ENCODE measurements around the gene CNGB1. TPM values are rescaled to one million over a fixed set of nuclear protein-coding genes. Genes with fewer than 3 reads are reported as not detected.
"Not testable (repeated sequence)": the region's sequence is repeated elsewhere in the genome, so short reads cannot be mapped to it uniquely, and the experiment has no call there.

CNGB1 gene
- total and polyA plus RNA-seq, 8 donors: 0.08 to 18.0 (median 0.73) TPM; not detected in 5

DNA sequence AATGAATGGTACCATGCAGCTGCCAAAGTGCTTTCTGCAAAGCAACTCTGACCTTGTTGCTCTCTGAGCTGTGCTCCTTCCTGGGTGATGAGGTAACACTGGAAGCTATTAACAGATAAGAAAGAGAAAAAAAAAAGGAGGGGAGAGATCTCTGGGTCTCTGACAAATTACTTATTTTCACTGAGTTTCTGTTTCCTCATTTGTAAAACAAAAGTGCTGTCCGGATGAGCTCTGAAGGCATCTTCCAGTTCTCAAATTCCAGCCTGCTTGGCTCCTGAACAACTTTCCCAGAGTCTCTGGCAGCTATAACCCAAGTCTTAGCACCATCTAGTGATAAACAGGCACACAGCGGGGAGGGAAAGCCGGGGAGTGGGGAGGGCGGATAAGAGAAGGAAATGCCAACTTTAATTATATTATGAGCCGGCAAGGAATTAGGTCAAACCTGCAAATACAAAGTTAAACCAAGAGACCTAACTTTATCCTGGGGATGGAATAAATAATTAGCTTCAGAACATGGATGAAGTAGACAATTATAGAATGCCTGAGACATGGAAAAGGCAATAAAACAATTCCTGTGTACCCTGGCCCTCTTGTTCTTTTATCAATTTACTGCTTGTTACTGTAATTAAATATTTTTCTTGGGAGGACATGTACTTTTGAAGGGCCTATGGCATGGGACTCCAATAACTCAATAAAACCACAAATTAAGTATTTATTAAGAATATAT lies 107.3 kb downstream of the CNGB1 start:
- Histone ChIP-seq H3K9me3 (no peaks in the 10 kb centered on the region), H3K4me3 (no peak overlapping the region), H3K27me3 (no peaks in the 10 kb centered on the region), H3K27ac (no peak overlapping the region), H3K36me3 (no peaks in the 10 kb centered on the region), H3K4me1 (peaks cover 3 to 9% (median 7%) of the 10 kb centered on the region in 4 donors)
- peak; percentile 71 to 88 for DNase-seq
- WGBS, 5 donors: 1 to 7% (median 3%) methylated on average over 5 of the region's 5 CpGs
- no peak for TF ChIP-seq POLR2A (IDR thresholded peaks at IDR 0.05)
- TF ChIP-seq, protein P1, sequence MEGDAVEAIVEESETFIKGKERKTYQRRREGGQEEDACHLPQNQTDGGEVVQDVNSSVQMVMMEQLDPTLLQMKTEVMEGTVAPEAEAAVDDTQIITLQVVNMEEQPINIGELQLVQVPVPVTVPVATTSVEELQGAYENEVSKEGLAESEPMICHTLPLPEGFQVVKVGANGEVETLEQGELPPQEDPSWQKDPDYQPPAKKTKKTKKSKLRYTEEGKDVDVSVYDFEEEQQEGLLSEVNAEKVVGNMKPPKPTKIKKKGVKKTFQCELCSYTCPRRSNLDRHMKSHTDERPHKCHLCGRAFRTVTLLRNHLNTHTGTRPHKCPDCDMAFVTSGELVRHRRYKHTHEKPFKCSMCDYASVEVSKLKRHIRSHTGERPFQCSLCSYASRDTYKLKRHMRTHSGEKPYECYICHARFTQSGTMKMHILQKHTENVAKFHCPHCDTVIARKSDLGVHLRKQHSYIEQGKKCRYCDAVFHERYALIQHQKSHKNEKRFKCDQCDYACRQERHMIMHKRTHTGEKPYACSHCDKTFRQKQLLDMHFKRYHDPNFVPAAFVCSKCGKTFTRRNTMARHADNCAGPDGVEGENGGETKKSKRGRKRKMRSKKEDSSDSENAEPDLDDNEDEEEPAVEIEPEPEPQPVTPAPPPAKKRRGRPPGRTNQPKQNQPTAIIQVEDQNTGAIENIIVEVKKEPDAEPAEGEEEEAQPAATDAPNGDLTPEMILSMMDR (IDR thresholded peaks at IDR 0.05): peak in 5 of 7 experiments; percentile 35 to 63 (median 38)
- TF ChIP-seq EP300 (IDR thresholded peaks at IDR 0.05): no peak
- TF ChIP-seq POLR2AphosphoS5 (IDR thresholded peaks at IDR 0.05): peak in 1 of 3 donors; percentile 16
- intact Hi-C loops (cut with DNase I; ENCODE audit: low total_unique reads): loop anchor here (5.0 to 10.0 kb wide), 2 partner anchors 69 to 106 kb away; no protein-coding TSS in a partner anchor

DNA sequence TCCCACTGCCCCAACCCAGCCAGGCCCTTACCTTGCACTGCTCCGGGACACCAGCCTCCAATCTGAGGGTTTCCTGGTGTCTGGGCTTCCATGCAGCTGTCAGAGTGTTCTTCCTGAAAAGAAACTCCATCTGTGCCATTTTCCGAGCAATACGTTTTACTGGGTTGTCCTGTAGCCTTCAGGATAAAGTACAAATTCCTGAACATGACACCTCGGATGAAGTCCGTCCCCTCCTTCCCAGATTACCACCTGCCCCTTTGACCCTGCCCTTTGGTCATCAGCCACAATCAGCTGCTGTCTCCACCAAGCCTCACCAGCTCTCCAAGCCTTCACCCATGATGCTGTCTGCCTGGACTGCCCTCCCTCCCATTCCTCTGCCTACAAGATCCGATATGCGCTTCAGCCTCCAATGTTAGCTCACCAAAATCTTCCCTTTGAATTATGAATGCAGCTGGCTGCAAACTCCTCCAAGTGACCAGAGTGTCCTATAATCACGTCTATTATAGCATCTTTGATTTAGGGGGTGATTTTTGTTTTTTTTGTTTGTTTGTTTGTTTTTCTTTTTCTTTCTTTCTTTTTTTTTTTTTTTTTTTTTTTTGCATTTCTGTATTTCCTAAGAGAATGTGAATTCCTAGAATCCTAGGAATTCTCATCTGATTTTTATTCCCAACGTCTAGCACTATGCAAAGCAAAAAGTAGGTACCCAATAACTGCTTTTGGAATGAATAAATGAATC lies 108.1 kb downstream of the CNGB1 start:
- Histone ChIP-seq H3K36me3 (no peaks in the 10 kb centered on the region), H3K27ac (no peak overlapping the region), H3K9me3 (no peaks in the 10 kb centered on the region), H3K4me3 (no peak overlapping the region), H3K27me3 (no peaks in the 10 kb centered on the region), H3K4me1 (peaks cover 3 to 9% (median 7%) of the 10 kb centered on the region in 4 donors)
- WGBS, 5 donors: 61 to 73% (median 64%) methylated on average over 9 of the region's 9 CpGs
- peak in 1 of 2 donors; percentile 16 for DNase-seq
- intact Hi-C loops (cut with DNase I; ENCODE audit: low total_unique reads): loop anchor here (5.0 to 10.0 kb wide), 2 partner anchors 68 to 106 kb away; no protein-coding TSS in a partner anchor
- TF ChIP-seq POLR2A (IDR thresholded peaks at IDR 0.05) (no peak), EP300 (IDR thresholded peaks at IDR 0.05) (no peak)
- TF ChIP-seq, protein P1 (IDR thresholded peaks at IDR 0.05): no peak

DNA sequence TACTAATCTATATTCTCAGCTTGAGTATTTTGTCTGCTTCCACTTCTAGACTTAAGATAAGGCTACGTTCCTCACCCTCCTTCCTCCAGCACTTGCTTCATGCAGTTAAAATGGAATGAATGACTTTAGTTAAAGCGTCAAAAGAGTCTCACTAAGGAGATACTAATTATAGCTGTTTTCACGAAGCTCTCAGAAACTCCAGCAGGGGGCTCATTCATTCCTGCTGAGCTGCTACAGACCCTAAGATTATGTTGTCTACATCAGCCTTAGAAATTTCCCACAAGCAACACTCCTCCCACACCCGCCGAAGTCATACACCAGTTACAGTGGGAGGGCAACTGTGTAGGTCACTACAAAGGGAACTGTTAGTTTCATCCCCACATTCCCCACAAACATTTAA lies 111.6 kb downstream of the CNGB1 start:
- Histone ChIP-seq H3K36me3 (no peaks in the 10 kb centered on the region), H3K9me3 (peaks cover 0 to 4% (median 2%) of the 10 kb centered on the region in 4 donors), H3K4me3 (no peak overlapping the region), H3K27ac (no peak overlapping the region), H3K4me1 (peaks cover 3 to 9% (median 7%) of the 10 kb centered on the region in 4 donors), H3K27me3 (no peaks in the 10 kb centered on the region)
- intact Hi-C loops (cut with DNase I; ENCODE audit: low total_unique reads): no loop called here
- WGBS, 5 donors: 29 to 45% (median 35%) methylated on average over 5 of the region's 5 CpGs
- no peak for DNase-seq
- TF ChIP-seq, protein P1 (IDR thresholded peaks at IDR 0.05): peak in 1 of 7 experiments; percentile 9
- no peak for TF ChIP-seq POLR2AphosphoS5 (IDR thresholded peaks at IDR 0.05)

DNA sequence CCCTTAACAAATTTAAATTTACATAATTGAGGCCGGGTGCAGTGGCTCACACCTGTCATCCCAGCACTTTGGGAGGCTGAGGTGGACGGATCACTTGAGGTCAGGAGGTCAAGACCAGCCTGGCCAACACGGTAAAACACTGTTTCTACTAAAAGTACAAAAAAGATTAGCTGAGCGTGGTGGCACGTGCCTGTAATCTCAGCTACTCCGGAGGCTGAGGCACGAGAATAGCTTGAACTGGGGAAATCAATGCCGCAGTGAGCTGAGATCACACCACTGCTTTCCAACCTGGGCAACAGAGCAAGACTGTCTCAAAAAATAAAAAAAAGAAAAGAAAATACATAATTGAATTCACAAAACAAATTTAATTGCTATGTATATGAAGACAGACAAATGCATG lies 112.3 kb downstream of the CNGB1 start:
- Histone ChIP-seq H3K4me1 (peaks cover 3 to 6% (median 5%) of the 10 kb centered on the region in 4 donors), H3K27ac (no peak overlapping the region), H3K36me3 (no peaks in the 10 kb centered on the region), H3K27me3 (no peaks in the 10 kb centered on the region), H3K4me3 (no peak overlapping the region), H3K9me3 (peaks cover 0 to 4% (median 2%) of the 10 kb centered on the region in 4 donors)
- TF ChIP-seq EP300 (IDR thresholded peaks at IDR 0.05) (no peak), POLR2AphosphoS5 (IDR thresholded peaks at IDR 0.05) (no peak), POLR2A (IDR thresholded peaks at IDR 0.05) (no peak)
- TF ChIP-seq, protein P1 (IDR thresholded peaks at IDR 0.05): no peak
- no peak for DNase-seq
- intact Hi-C loops (cut with DNase I; ENCODE audit: low total_unique reads): no loop called here
- WGBS, 5 donors: 19 to 27% (median 23%) methylated on average over 8 of the region's 8 CpGs

DNA sequence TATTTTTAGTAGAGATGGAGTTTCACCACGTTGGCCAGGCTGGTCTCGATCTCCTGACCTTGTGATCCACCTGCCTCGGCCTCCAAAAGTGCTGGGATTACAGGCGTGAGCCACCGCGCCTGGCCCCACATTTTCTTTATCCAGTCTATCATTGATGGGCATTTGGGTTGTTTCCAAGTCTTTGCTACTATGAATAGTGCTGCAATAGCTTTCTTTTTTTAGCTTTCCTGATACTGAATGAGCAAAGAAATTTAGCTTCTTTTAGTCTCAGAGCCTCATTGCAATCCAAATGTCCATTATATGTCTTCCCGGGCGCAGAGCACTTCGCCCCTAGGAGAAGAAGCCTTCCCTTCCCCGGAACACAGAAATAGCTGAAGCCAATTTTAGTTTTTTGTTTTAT lies 112.9 kb downstream of the CNGB1 start:
- WGBS, 5 donors: 77 to 85% (median 83%) methylated on average over 9 to 10 of the region's 10 CpGs

More for the DNA sequence above, 112.9 kb downstream of the CNGB1 start:
- intact Hi-C loops (cut with DNase I; ENCODE audit: low total_unique reads); DNase-seq; H3K27me3 ChIP-seq; H3K4me1 ChIP-seq; H3K4me3 ChIP-seq; H3K9me3 ChIP-seq; H3K36me3 ChIP-seq; H3K27ac ChIP-seq: not testable (repeated sequence)
